Ishikawa (cell line): ENCODE data around the gene BACE1-AS.

Experiments used
- CEBPB ChIP-seq: IDR thresholded peaks from 2 replicates; pipeline ENCODE4 v1.6.1; 2012
- CREB1 ChIP-seq: IDR thresholded peaks from 2 replicates; pipeline ENCODE4 v1.6.1; 2012; ENCODE audit warnings: low read depth
- EGR1 ChIP-seq: IDR thresholded peaks from 2 replicates; pipeline ENCODE4 v1.6.1; 2012
- EP300 ChIP-seq: IDR thresholded peaks from 2 replicates; pipeline ENCODE4 v1.6.1; 2012; ENCODE audit warnings: borderline replicate concordance
- FOXM1 ChIP-seq: IDR thresholded peaks from 2 replicates; pipeline ENCODE4 v1.6.1; 2012; ENCODE audit warnings: low read depth, borderline replicate concordance
- MAX ChIP-seq: IDR thresholded peaks from 2 replicates; pipeline ENCODE4 v1.6.1; 2012
- NFIC ChIP-seq: IDR thresholded peaks from 2 replicates; pipeline ENCODE4 v1.6.1; 2012
- RAD21 ChIP-seq: IDR thresholded peaks from 2 replicates; pipeline ENCODE4 v1.6.1; 2012; ENCODE audit warnings: low read depth
- REST ChIP-seq: IDR thresholded peaks from 2 replicates; pipeline ENCODE4 v1.6.1; 2012; ENCODE audit warnings: low read depth, mild to moderate bottlenecking
- TAF1 ChIP-seq: IDR thresholded peaks from 2 replicates; pipeline ENCODE4 v1.6.1; 2012; ENCODE audit warnings: low read depth, mild to moderate bottlenecking
- TCF12 ChIP-seq: IDR thresholded peaks from 2 replicates; pipeline ENCODE4 v1.6.1; 2012; ENCODE audit warnings: low read depth
- TEAD4 ChIP-seq: IDR thresholded peaks from 2 replicates; pipeline ENCODE4 v1.6.1; 2012
- YY1 ChIP-seq: IDR thresholded peaks from 2 replicates; pipeline ENCODE4 v1.6.1; 2012; ENCODE audit warnings: low read depth
- ZBTB7A ChIP-seq: IDR thresholded peaks from 2 replicates; pipeline ENCODE4 v1.6.1; 2012; ENCODE audit warnings: low read depth
- TF ChIP-seq, protein P1 (sequence below): IDR thresholded peaks from 2 replicates; pipeline ENCODE4 v1.6.1; 2012

The BACE1-AS gene

GRCh38 chr11:117337076-117337475, 45.9 kb downstream of the BACE1-AS start:
- TF ChIP-seq EGR1 (no peak), CREB1 (no peak), CEBPB (no peak), FOXM1 (no peak), REST (no peak), ZBTB7A (no peak), MAX (no peak), NFIC (no peak), RAD21 (no peak), EP300 (no peak), TAF1 (no peak), YY1 (no peak), TCF12 (no peak), TEAD4 (no peak)
- TF ChIP-seq, protein P1, sequence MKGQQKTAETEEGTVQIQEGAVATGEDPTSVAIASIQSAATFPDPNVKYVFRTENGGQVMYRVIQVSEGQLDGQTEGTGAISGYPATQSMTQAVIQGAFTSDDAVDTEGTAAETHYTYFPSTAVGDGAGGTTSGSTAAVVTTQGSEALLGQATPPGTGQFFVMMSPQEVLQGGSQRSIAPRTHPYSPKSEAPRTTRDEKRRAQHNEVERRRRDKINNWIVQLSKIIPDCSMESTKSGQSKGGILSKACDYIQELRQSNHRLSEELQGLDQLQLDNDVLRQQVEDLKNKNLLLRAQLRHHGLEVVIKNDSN: no peak
